Adrenal gland (tissue), 12 donors: ENCODE data around the gene CFAP221. TPM values are rescaled to one million over a fixed set of nuclear protein-coding genes. Genes with fewer than 3 reads are reported as not detected.

Experiments used
- DNase-seq, 7 donors: peaks; one replicate each; pipeline ENCODE4 v3.0.0-alpha.2; 2019 to 2020
- H3K27ac ChIP-seq, 5 donors: fragments of 200-600 bp; sonication (generic) in 4 of 5; 1 replicate in 3 of 5; 2 replicates in 2 of 5; pipeline versions ENCODE4 v1.5.1 to v1.8.0; 2016 to 2020; ENCODE audit warnings: mild to moderate bottlenecking in 1 of 5
- H3K27me3 ChIP-seq: fragments of 200-600 bp; 2 replicates; pipeline ENCODE4 v1.8.0; 2021
- H3K36me3 ChIP-seq, 2 donors: fragments of 200-600 bp; replicated peaks in 1 of 2; 1 replicate in 1 of 2; 2 replicates in 1 of 2; pipeline versions ENCODE4 v1.5.1 to v1.8.0; 2018 to 2022
- H3K4me1 ChIP-seq, 2 donors: fragments of 200-600 bp; replicated peaks in 1 of 2; 1 replicate in 1 of 2; 2 replicates in 1 of 2; pipeline versions ENCODE4 v1.5.1 to v1.8.0; 2018 to 2021
- H3K4me3 ChIP-seq, 4 donors: fragments of 200-600 bp; sonication (generic) in 3 of 4; one replicate each; pipeline ENCODE4 v1.5.1; 2016 to 2018
- H3K9me3 ChIP-seq, 3 donors: fragments of 200-600 bp; sonication (generic) in 1 of 3; replicated peaks in 1 of 3; 1 replicate in 2 of 3; 2 replicates in 1 of 3; pipeline versions ENCODE4 v1.5.1 to v1.8.0; 2016 to 2021
- CTCF ChIP-seq, 6 experiments: fragments of 450-650 bp in 4 of 6; fragments of 200-600 bp in 2 of 6; sonication (generic) in 1 of 6; IDR thresholded peaks; 1 replicate in 5 of 6; 2 replicates in 1 of 6; pipeline versions ENCODE4 v1.5.1 to v1.8.0; 2016 to 2021; ENCODE audit warnings: antibody characterized with exemption in 6 of 6, mild to moderate bottlenecking in 2 of 6, moderate library complexity in 1 of 6
- POLR2A ChIP-seq, 2 donors: fragments of 450-650 bp; IDR thresholded peaks; one replicate each; pipeline ENCODE4 v1.6.1; 2017; ENCODE audit warnings: antibody characterized with exemption in 2 of 2, mild to moderate bottlenecking in 2 of 2, moderate library complexity in 1 of 2
- WGBS, 4 donors: extraction: QIAGEN DNeasy Blood & Tissue Kit in 2 of 4; methylation state at CpG; one replicate each; pipeline versions ENCODE4 v1.1.5 to v1.1.7; 2013 to 2017; 5-methylcytosine and 5-hydroxymethylcytosine counted together
- intact Hi-C, 2 donors: fragments of 100-400 bp; cut with DNase I; formaldehyde crosslinking; loops; one replicate each; pipeline versions ENCODE4 v1.14.1 to v1.15.0; 2022 to 2023
- polyA plus RNA-seq, 3 donors: library from polyadenylated mRNA; stranded (reverse); fragments of 200-250 nt in 2 of 3; fragments of 350-450 nt in 1 of 3; fragmentation: Illumina TruSeq in 1 of 3; extraction: RNeasy Lipid Tissue Mini Kit (QIAGEN cat#74804) in 1 of 3; gene quantifications; one replicate each; pipeline ENCODE4 v1.2.3, GENCODE V29; 2013 to 2014
- total RNA-seq, 9 donors: library from RNA; depleted of rRNA in 4 of 9; stranded (reverse); fragments of >200 nt in 4 of 9; fragments of 120-200 nt in 1 of 9; fragmentation: NEBNext Ultra II Directional in 1 of 9; extraction: Animal tissue kit (Norgen Biotek cat#: 25700) in 1 of 9; gene quantifications; one replicate each; pipeline versions ENCODE4 v1.1.0 to v1.2.4, GENCODE V29; 2013 to 2023
- donor health status: healthy with polysubstance abuse.
- donor health status: Bipolar disorder and iron deficiency.
- donor health status: DM: yes; HTN: yes; CAD: no.
- donor health status: DM: no; HTN: no; CAD: no.
- donor health status: DM: no; HTN: no; CAD: no.
- donor health status: DM: yes; HTN: yes; CAD: no.

CFAP221 gene
- total and polyA plus RNA-seq, 12 donors, result 1.1 to 14.0 (median 4.4) TPM

- Histone ChIP-seq H3K9me3 (no peaks in the 10 kb centered on the region), H3K27me3 (no peaks in the 10 kb centered on the region), H3K27ac (peak overlapping the region in 4 of 5 donors; percentile 48 to 86 (median 70)), H3K36me3 (peaks cover 0 to 10% of the 10 kb centered on the region in 2 donors), H3K4me3 (peak overlapping the region in 1 of 4 donors; percentile 32), H3K4me1 (peaks cover 16 to 29% of the 10 kb centered on the region in 2 donors)
- WGBS, 4 donors, result 37 to 46% (median 38%) methylated on average over 22 of the region's 22 CpGs
- DNase-seq, result peak; percentile 53 to 82 (median 74)
- intact Hi-C loops, result no loop called here
- TF ChIP-seq CTCF (IDR thresholded peaks at IDR 0.05) (no peak), POLR2A (IDR thresholded peaks at IDR 0.05) (peak in 1 of 2 donors; percentile 58)
These were observed 139.6 kb downstream of the CFAP221 start for GRCh38 chr2:119683713-119684443.

- DNase-seq, result peak in 3 of 7 donors; percentile 43 to 55 (median 44)
These were observed 140.3 kb downstream of the CFAP221 start for GRCh38 chr2:119684518-119684917.

GRCh38 chr2:119688616-119689015 lies 144.4 kb downstream of the CFAP221 start:
- peaks cover 11 to 13% of the 10 kb centered on the region in 2 donors for H3K4me1 ChIP-seq
- 83 to 97% (median 94%) methylated on average over 10 to 12 of the region's 12 CpGs for WGBS, 4 donors
- TF ChIP-seq POLR2A (IDR thresholded peaks at IDR 0.05) (no peak), CTCF (IDR thresholded peaks at IDR 0.05) (no peak)
- H3K36me3 ChIP-seq, result no peaks in the 10 kb centered on the region
- no peak overlapping the region for H3K27ac ChIP-seq
- DNase-seq, result peak in 1 of 7 donors; percentile 43
- no peaks in the 10 kb centered on the region for H3K9me3 ChIP-seq
- no peaks in the 10 kb centered on the region for H3K27me3 ChIP-seq
- intact Hi-C loops, result no loop called here
- no peak overlapping the region for H3K4me3 ChIP-seq

More at GRCh38 chr2:119684518-119684917, 140.3 kb downstream of the CFAP221 start:
- H3K27ac ChIP-seq, result peak overlapping the region in 4 of 5 donors; percentile 48 to 86 (median 70)
- H3K36me3 ChIP-seq, result peaks cover 0 to 10% of the 10 kb centered on the region in 2 donors
- no peak overlapping the region for H3K4me3 ChIP-seq
- H3K27me3 ChIP-seq, result no peaks in the 10 kb centered on the region
- WGBS, 4 donors, result 49 to 67% (median 53%) methylated on average over 3 of the region's 3 CpGs
- TF ChIP-seq POLR2A (IDR thresholded peaks at IDR 0.05), result no peak
- TF ChIP-seq CTCF (IDR thresholded peaks at IDR 0.05), result no peak
- H3K9me3 ChIP-seq, result no peaks in the 10 kb centered on the region
- peaks cover 15 to 26% of the 10 kb centered on the region in 2 donors for H3K4me1 ChIP-seq
- intact Hi-C loops, result no loop called here

GRCh38 chr2:119689218-119689617 lies 145.0 kb downstream of the CFAP221 start:
- no peak overlapping the region for H3K27ac ChIP-seq

More at GRCh38 chr2:119689218-119689617, 145.0 kb downstream of the CFAP221 start:
- no peaks in the 10 kb centered on the region for H3K9me3 ChIP-seq
- intact Hi-C loops, result no loop called here
- no peaks in the 10 kb centered on the region for H3K27me3 ChIP-seq
- no peak for DNase-seq
- WGBS, 4 donors, result 86 to 90% (median 88%) methylated on average over 4 of the region's 4 CpGs
- H3K36me3 ChIP-seq, result no peaks in the 10 kb centered on the region
- peaks cover 6 to 7% of the 10 kb centered on the region in 2 donors for H3K4me1 ChIP-seq
- TF ChIP-seq POLR2A (IDR thresholded peaks at IDR 0.05), result no peak
- TF ChIP-seq CTCF (IDR thresholded peaks at IDR 0.05), result no peak
- no peak overlapping the region for H3K4me3 ChIP-seq
